Measurements from ENCODE around the gene ACAD10. TPM values are rescaled to one million over a fixed set of nuclear protein-coding genes. Genes with fewer than 3 reads are reported as not detected.
"Not testable (repeated sequence)": the region's sequence is repeated elsewhere in the genome, so short reads cannot be mapped to it uniquely, and the experiment has no call there.

Gene ACAD10
- 10 to 100 TPM; 31.1 to 53.8 (median 42.5) TPM for polyA plus RNA-seq (ENCODE audit: insufficient read length in 4 of 4)

GRCh38 chr12:111685811-111686573, at the start of gene ACAD10, which contains the start of gene BRAP:
Gene ACAD10 (plus strand): TSS chr12:111686053. CDS start chr12:111692710, 6,657 bp downstream.
Gene BRAP (minus strand): TSS chr12:111685956. CDS start chr12:111685792, 164 bp downstream.
- DNase-seq (ENCODE audit: low read depth in 4 of 4, low spot score in 2 of 4), result peak; percentile 80 to 93 (median 88)

GRCh38 chr12:111636209-111636945, 49.5 kb upstream of the ACAD10 start:
- DNase-seq (ENCODE audit: low read depth in 4 of 4, low spot score in 2 of 4), result peak in 1 of 4 donors; percentile 48

- no peak for DNase-seq (ENCODE audit: low read depth in 4 of 4, low spot score in 2 of 4)
These were observed 47.3 kb upstream of the ACAD10 start for GRCh38 chr12:111638556-111638955.

- no peak for DNase-seq (ENCODE audit: low read depth in 4 of 4, low spot score in 2 of 4)
These were observed 45.3 kb upstream of the ACAD10 start for GRCh38 chr12:111640506-111640905.

- no peak for DNase-seq (ENCODE audit: low read depth in 4 of 4, low spot score in 2 of 4)
These were observed 43.0 kb upstream of the ACAD10 start for GRCh38 chr12:111642681-111643426.

- DNase-seq (ENCODE audit: low read depth in 4 of 4, low spot score in 2 of 4), result no peak
These were observed 42.4 kb upstream of the ACAD10 start for GRCh38 chr12:111643427-111643826.

GRCh38 chr12:111645433-111645832, 40.4 kb upstream of the ACAD10 start:
- no peak for DNase-seq (ENCODE audit: low read depth in 4 of 4, low spot score in 2 of 4)

- DNase-seq (ENCODE audit: low read depth in 4 of 4, low spot score in 2 of 4), result no peak
These were observed 34.9 kb upstream of the ACAD10 start for GRCh38 chr12:111650912-111651311.

- DNase-seq (ENCODE audit: low read depth in 4 of 4, low spot score in 2 of 4), result not testable (repeated sequence)
These were observed 33.3 kb upstream of the ACAD10 start for GRCh38 chr12:111652530-111652929.

- no peak for DNase-seq (ENCODE audit: low read depth in 4 of 4, low spot score in 2 of 4)
These were observed 32.3 kb upstream of the ACAD10 start for GRCh38 chr12:111653596-111653995.

GRCh38 chr12:111655356-111655755, 30.5 kb upstream of the ACAD10 start:
- DNase-seq (ENCODE audit: low read depth in 4 of 4, low spot score in 2 of 4), result no peak

GRCh38 chr12:111656016-111656415, 29.8 kb upstream of the ACAD10 start:
- no peak for DNase-seq (ENCODE audit: low read depth in 4 of 4, low spot score in 2 of 4)

- DNase-seq (ENCODE audit: low read depth in 4 of 4, low spot score in 2 of 4), result no peak
These were observed 21.4 kb upstream of the ACAD10 start for GRCh38 chr12:111664499-111664898.

- DNase-seq (ENCODE audit: low read depth in 4 of 4, low spot score in 2 of 4), result no peak
These were observed 20.6 kb upstream of the ACAD10 start for GRCh38 chr12:111664961-111665865.

- DNase-seq (ENCODE audit: low read depth in 4 of 4, low spot score in 2 of 4), result no peak
These were observed 13.0 kb upstream of the ACAD10 start for GRCh38 chr12:111672822-111673381.

GRCh38 chr12:111673503-111673902, 12.3 kb upstream of the ACAD10 start:
- DNase-seq (ENCODE audit: low read depth in 4 of 4, low spot score in 2 of 4), result no peak

- no peak for DNase-seq (ENCODE audit: low read depth in 4 of 4, low spot score in 2 of 4)
These were observed 8.7 kb upstream of the ACAD10 start for GRCh38 chr12:111677186-111677585.

GRCh38 chr12:111684485-111685198, 1.2 kb upstream of the ACAD10 start:
- DNase-seq (ENCODE audit: low read depth in 4 of 4, low spot score in 2 of 4), result not testable (repeated sequence)

GRCh38 chr12:111685322-111685810, 487 bp upstream of the ACAD10 start:
- peak in 1 of 4 donors; percentile 8 for DNase-seq (ENCODE audit: low read depth in 4 of 4, low spot score in 2 of 4)
